Activated T-cell treated with anti-CD3 and anti-CD28 coated beads for 24 hours (primary cell): ENCODE results near the gene GSTA1.
"Not testable (repeated sequence)": the region's sequence is repeated elsewhere in the genome, so short reads cannot be mapped to it uniquely, and the experiment has no call there.

Source experiments
- DNase-seq: peaks from one replicate; pipeline ENCODE4 v3.0.0-alpha.2; 2020; ENCODE audit warnings: low read depth

Gene GSTA1

DNA sequence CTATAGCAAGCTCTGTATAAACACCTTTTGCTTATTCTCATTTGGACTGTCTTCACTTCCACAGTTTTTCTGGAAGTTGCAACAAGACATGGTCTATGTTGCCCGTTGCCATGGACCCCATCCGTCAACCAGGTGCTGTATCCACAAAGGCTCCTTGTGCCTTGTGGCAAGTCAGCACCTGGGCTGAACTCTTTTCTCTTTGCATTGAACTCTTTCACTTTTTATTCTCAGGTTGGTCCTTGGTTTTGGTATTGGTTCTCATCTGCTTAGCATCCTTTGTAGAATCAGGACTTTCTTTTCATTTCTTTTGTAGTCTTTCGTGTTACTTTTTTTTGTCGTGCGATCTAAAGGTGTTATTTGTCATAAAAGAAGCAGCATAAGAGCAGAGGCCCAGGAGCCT is 5.0 kb upstream of the GSTA1 start:
- no peak for DNase-seq

- DNase-seq = no peak
These were observed 810 bp downstream of the GSTA1 start for GRCh38 chr6:52802806-52803205.

DNA sequence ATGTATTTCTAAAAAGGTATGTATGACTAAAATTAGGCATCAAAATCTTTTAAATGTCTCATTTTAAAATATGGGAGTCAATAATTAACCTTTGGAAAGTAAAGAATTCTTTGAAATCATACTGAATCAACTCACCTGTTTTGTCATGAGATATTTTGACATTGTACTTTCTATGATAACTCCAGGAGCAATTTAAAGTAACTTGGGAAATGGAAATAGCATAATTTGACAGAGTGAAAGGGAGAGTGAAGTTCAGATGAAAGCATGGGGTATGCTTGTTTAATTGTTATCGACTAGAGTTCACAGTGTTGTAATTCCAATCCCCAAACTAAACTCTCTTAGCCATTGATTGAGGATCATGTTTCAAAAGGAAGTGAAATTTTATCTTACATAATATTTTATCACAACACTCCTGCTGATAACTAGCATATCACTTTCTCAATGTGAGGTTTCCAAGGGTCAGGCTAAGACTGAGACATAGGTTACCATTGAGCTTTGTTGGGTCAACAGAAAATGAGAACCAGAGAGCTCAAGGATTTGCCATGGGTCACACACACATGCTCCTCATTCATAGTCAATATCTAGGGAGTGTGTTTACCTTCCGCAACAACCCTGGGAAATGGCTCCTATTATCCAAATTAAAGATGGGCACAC is 2.3 kb downstream of the GSTA1 start:
- no peak for DNase-seq

GRCh38 chr6:52799272-52799671 is 4.3 kb downstream of the GSTA1 start:
- not testable (repeated sequence) for DNase-seq

- DNase-seq = not testable (repeated sequence)
These were observed 9.2 kb downstream of the GSTA1 start for GRCh38 chr6:52794366-52794765.

- no peak for DNase-seq
These were observed 12.8 kb downstream of the GSTA1 start for GRCh38 chr6:52790861-52791260.

DNA sequence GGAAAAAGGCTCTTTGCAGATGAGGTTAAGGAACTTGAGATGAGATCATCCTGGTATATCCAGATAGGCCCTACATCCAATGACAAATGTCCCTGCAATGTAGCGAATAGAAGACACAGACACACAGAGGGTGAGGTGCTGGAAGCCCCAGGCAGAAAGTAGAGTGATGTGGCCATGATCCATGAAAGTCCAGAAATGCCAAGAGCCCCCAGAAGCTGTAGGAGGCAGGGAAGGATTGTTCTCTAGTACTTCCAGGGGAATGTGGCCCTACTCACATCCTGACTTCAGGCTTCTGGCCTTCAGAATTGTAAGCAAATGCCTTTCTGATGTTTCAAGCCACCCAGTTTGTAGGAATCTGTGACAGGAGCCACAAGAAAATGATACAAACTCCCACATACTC is 14.0 kb downstream of the GSTA1 start:
- not testable (repeated sequence) for DNase-seq

- no peak for DNase-seq
These were observed 15.1 kb downstream of the GSTA1 start for GRCh38 chr6:52788478-52788877.

DNA sequence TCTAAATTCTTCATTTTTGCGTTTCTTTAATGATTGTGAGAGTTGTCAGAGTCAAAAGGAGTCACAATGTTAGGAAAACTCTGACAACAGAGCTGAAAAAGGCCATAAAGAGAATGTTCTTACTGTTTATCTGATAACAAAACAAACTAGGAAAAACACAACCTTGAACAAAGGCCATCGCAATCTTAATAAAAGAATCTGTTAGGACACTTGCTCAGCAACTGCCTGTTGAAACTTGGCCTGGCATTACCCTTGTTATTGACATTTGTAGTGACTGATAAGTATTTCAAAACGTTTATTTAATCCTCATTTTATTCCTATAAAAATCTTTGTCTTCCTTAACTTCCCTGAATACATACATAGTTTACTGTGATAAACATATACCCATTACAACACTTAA is 15.7 kb downstream of the GSTA1 start:
- no peak for DNase-seq

- DNase-seq = no peak
These were observed 17.2 kb downstream of the GSTA1 start for GRCh38 chr6:52786249-52786956.

DNA sequence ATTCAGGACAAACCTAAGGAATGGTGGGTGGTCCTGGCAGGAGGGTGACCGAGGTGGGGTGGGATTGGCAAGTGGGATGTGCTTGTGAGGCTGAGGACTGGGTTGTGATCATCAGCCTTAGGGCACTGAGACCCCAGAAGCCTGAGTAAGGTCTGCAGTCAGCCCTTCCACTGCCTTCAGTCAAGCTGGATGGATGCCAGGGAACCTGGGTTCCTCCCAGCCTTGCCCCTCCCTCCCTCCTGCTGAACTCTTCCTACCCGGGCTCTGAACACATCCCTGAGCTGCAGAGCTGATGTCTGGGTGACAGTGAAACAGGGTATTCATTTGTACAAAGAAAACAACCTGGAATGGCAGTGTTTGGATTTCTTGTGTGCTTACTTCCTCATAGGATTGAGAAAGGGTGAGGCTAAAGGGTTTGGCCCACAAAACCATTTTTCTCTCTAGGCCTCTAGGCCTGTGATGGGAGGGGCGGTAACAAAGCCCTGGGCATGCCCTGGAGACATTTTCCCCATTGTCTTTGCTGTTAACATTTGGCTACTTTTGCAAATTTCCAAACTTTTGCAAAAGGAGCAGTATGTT is 20.8 kb downstream of the GSTA1 start:
- not testable (repeated sequence) for DNase-seq

DNA sequence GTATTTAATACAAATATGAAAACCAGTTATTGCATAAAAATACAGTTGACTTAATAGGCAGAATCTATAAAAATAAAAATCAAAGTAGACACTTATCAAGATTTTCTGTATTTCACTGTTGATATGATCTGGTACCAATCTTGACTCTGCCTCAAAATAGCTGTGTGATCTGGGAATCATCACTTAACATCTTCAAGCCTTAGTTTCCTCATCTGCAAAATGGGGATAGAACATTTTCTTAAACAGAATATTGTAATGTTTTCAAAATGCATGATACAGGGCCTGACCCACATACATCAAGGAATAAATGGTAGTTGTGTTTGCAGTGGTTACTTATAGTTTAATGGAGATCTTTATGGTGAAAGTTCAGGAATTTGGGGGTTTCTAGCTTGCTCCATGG is 21.4 kb downstream of the GSTA1 start:
- DNase-seq = not testable (repeated sequence)

- no peak for DNase-seq
These were observed 24.4 kb downstream of the GSTA1 start for GRCh38 chr6:52779237-52779636.

DNA sequence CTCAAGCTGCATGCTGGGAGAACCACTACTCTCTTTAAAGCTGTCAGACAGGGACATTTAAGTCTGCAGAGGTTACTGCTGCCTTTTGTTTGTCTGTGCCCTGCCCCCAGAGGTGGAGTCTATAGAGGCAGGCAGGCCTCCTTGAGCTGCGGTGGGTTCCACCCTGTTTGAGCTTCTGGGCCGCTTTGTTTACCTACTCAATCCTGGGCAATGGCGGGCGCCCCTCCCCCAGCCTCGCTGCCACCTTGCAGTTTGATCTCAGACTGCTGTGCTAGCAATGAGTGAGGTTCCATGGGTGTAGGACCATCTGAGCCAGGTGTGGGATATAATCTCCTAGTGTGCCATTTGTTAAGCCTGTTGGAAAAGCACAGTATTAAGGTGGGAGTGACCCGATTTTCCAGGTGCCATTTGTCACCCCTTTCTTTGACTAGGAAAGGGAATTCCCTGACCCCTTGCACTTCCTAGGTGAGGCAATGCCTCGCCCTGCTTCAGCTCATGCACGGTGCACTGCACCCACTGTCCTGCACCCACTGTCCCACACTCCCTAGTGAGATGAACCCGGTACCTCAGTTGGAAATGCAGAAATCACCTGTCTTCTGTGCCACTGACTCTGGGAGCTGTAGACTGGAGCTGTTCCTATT is 26.8 kb downstream of the GSTA1 start:
- DNase-seq = not testable (repeated sequence)

DNA sequence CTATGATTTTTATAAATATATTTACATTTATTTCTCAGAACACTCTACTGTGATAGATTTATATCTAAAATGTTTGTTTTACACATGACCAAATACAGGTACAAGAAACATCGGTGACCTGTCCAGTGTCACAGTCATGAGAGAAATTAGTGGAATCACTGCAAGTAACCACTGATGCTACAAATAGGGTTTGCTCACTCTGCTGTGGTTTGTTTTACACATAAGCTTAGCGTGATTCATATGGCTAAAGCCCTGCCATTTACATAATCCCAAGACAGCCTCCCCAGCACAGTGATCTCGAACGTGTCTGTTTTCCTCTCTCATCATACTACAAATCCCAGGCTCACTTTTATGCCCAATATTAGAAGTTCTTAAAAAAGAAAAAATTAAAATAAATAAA is 34.2 kb downstream of the GSTA1 start:
- not testable (repeated sequence) for DNase-seq

GRCh38 chr6:52767658-52768057 is 36.0 kb downstream of the GSTA1 start:
- DNase-seq = not testable (repeated sequence)

DNA sequence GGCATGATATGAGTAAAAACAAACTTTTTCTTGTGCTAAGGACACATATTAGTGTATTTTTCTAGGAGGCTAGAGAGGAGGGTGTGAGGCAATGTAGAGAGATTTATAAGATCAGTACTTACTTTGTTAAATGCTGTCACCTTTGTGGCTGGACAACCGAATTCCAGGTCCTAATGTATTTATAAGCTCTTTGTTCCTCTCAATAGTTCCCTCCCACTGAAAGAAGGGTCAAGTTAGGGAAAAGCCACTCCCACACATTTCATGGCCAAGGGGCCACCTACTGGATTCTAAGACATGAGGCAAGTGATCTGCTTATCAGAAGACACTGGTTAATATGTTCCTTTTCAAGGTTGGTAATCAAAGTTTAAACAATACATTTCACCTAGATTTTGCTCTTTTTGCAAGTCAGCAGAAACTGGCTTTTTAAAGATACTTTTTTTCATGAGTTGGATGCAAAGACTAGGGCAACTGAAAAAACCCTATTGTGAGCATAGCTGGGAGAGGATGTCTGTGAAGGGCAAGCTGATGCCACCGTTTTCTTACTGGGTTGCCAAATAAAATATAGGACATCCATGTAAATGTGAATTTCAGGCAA is 40.2 kb downstream of the GSTA1 start, which contains the start of gene GSTA2:
Gene GSTA2, minus strand, starts transcription at position 154 of the 595 bp plus-strand sequence. CDS start 5,528 bp downstream, outside the sequence.
- DNase-seq = not testable (repeated sequence)

DNA sequence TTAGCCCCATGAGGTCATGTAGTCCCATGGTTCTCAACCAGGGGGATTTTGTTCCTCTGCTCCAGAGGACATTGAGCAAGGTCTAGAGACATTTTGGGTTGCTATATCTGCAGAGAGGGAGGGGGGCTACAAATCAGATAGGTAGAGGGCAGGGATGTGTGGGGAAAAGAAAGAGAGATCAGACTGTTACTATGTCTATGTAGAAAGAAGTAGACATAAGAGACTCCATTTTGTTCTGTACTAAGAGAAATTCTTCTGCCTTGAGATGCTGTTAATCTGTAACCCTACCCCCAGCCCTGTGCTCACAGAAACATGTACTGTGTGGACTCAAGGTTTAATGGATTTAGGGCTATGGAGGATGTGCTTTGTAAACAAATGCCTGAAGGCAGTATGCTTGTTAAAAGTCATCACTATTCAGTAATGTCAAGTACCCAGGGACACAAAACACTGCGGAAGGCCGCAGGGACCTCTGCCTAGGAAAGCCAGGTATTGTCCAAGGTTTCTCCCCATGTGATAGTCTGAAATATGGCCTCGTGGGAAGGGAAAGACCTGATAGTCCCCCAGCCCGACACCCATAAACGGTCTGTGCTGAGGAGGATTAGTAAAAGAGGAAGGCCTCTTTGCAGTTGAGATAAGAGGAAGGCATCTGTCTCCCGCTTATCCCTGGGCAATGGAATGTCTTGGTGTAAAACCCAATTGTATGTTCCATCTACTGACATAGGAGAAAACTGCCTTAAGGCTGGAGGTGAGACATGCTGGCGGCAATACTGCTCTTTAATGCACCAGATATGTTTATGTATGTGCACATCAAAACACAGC is 41.7 kb downstream of the GSTA1 start:
- not testable (repeated sequence) for DNase-seq

DNA sequence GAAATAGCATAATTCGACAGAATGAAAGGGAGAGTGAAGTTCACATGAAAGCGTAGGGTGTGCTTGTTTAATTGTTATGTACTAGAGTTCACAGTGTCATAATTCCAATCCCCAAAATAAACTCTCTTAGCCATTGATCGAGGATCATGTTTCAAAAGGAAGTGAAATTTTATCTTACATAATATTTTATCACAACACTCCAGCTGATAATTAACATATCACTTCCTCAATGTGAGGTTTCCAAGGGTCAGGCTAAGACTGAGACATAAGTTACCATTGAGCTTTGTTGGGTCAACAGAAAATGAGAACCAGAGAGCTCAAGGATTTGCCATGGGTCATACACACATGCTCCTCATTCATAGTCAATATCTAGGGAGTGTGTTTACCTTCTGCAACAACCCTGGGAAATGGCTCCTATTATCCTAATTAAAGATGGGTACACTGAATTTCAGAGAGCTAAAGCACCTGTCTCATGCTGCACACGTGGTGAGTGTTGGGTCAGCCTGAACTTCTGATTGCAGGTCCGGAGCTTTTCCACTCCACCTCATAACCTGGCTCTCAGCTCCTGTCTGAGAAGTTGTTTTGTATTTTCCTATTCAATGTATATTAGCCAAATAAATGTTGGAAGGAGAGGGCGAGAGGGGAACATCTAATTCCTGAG is 43.4 kb downstream of the GSTA1 start:
- no peak for DNase-seq

- no peak for DNase-seq
These were observed 44.5 kb downstream of the GSTA1 start for GRCh38 chr6:52759085-52759484.
